Neural progenitor cell (in vitro differentiated cells): ENCODE data around the gene RPS6KB1. TPM values are rescaled to one million over a fixed set of nuclear protein-coding genes. Genes with fewer than 3 reads are reported as not detected.
A peak's percentile ranks its signal among the peaks of the same experiment; 100 is the strongest.
"Not testable (repeated sequence)": the region's sequence is repeated elsewhere in the genome, so short reads cannot be mapped to it uniquely, and the experiment has no call there.

Experiments
- DNase-seq: peaks from one replicate; pipeline ENCODE4 v3.0.0-alpha.2; 2016; ENCODE audit warnings: low spot score
- H2AFZ ChIP-seq: fragments of 200-600 bp; sonication (generic); replicated peaks from 2 replicates; pipeline ENCODE4 v1.6.1; 2016; ENCODE audit warnings: antibody characterized with exemption
- H3F3A ChIP-seq: fragments of 200-600 bp; sonication (generic); 2 replicates; pipeline ENCODE4 v1.6.1; 2016; ENCODE audit warnings: antibody characterized with exemption, low read depth
- H3K27ac ChIP-seq: fragments of 200-600 bp; sonication (generic); 2 replicates; pipeline ENCODE4 v1.5.1; 2016; ENCODE audit warnings: mild to moderate bottlenecking
- H3K27me3 ChIP-seq: fragments of 200-600 bp; sonication (generic); 2 replicates; pipeline ENCODE4 v1.6.1; 2016; ENCODE audit warnings: mild to moderate bottlenecking, moderate library complexity
- H3K36me3 ChIP-seq: fragments of 200-600 bp; sonication (generic); 2 replicates; pipeline ENCODE4 v1.5.1; 2016
- H3K4me1 ChIP-seq: fragments of 200-600 bp; sonication (generic); 2 replicates; pipeline ENCODE4 v1.6.1; 2016; ENCODE audit warnings: mixed run types
- H3K4me2 ChIP-seq: fragments of 200-600 bp; sonication (generic); 2 replicates; pipeline ENCODE4 v1.6.1; 2016
- H3K4me3 ChIP-seq: fragments of 200-600 bp; sonication (generic); 2 replicates; pipeline ENCODE4 v1.5.1; 2016
- H3K79me2 ChIP-seq: fragments of 200-600 bp; sonication (generic); 2 replicates; pipeline ENCODE4 v1.6.1; 2016; ENCODE audit warnings: low read depth
- H3K9ac ChIP-seq: fragments of 200-600 bp; sonication (generic); 2 replicates; pipeline ENCODE4 v1.6.1; 2016
- H3K9me3 ChIP-seq: fragments of 200-600 bp; sonication (generic); 2 replicates; pipeline ENCODE4 v1.5.1; 2016; ENCODE audit warnings: low read depth
- H4K20me1 ChIP-seq: fragments of 200-600 bp; sonication (generic); 2 replicates; pipeline ENCODE4 v1.6.1; 2016; ENCODE audit warnings: low read depth
- H3K27ac Mint-ChIP-seq: 3 replicates; pipeline ENCODE4 v1.8.0; 2021; ENCODE audit warnings: mixed read lengths
- H3K27me3 Mint-ChIP-seq: 2 replicates; pipeline ENCODE4 v1.8.0; 2022; ENCODE audit warnings: low read depth, mild to moderate bottlenecking, inconsistent platforms, moderate library complexity, mixed read lengths; ENCODE audit not compliant: insufficient read depth
- H3K36me3 Mint-ChIP-seq: 3 replicates; pipeline ENCODE4 v1.8.0; 2021; ENCODE audit warnings: mixed read lengths
- H3K4me1 Mint-ChIP-seq: 3 replicates; pipeline ENCODE4 v1.8.0; 2021; ENCODE audit warnings: mixed read lengths
- H3K4me3 Mint-ChIP-seq: 3 replicates; pipeline ENCODE4 v1.8.0; 2021; ENCODE audit warnings: mild to moderate bottlenecking, moderate library complexity, mixed read lengths
- H3K9me3 Mint-ChIP-seq: 3 replicates; pipeline ENCODE4 v1.8.0; 2020; ENCODE audit warnings: mixed read lengths
- EZH2 ChIP-seq: fragments of 200-600 bp; sonication (generic); IDR thresholded peaks from 2 replicates; pipeline ENCODE4 v1.6.1; 2017; ENCODE audit warnings: antibody characterized with exemption, mild to moderate bottlenecking, moderate library complexity
- EZH2phosphoT487 ChIP-seq: fragments of 200-600 bp; sonication (generic); IDR thresholded peaks from 2 replicates; pipeline ENCODE4 v1.6.1; 2017; ENCODE audit warnings: antibody characterized with exemption
- total RNA-seq: library from RNA; depleted of rRNA; stranded (reverse); fragments of >200 nt; gene quantifications from 2 replicates; pipeline ENCODE4 v1.2.3, GENCODE V29; 2015; ENCODE audit warnings: low replicate concordance
- TF ChIP-seq, protein P1 (sequence below): fragments of 200-600 bp; sonication (generic); IDR thresholded peaks from 2 replicates; pipeline ENCODE4 v1.5.1; 2017; ENCODE audit warnings: antibody characterized with exemption, mild to moderate bottlenecking

RPS6KB1 gene
- total RNA-seq, 1 donor from 2014 or later, result 18.7 TPM

DNA sequence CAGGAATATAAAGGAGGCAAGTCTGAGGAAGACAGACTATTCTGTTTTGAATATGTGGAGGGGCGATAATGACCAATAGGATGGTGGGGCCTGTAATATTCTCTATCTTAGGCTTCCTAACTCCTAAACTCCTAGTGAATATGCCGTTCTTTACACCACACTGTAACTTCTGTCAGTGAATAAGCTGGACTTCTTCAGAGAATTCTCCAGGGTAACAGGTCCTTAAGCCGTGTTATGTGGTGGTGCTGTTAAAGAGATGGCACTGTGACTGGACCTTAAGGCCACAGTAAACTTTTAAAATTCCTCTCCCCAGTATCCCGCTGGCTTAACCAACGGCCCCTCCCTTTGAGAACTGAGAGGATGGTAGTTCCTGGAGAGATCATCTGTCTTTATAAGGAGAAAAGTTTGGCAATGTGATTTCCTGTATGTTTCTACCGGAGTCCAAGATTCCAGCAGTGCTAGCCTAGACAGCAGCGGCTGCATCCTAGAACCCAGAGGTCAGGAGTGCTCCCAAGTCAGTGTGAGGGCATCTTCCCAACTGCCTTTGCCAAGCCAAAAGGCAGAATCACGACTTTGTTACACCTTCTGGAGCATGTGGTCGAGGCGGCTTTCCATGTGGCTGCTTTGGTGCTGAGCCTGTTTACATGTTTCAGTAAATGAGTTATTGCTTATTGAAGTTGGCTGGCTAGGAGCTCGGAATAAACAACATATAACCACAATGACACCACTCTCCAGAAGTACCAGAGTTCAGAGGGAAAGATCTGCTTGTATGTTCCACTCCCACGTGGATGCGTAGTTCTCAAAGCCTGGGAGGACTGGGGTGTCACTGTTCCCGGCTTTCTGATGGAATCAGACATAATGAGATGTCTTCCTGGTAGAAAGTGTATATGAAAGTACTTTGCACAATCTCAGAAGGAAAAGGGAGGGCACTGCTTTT is 41.2 kb upstream of the RPS6KB1 start:
- Histone ChIP-seq H3K27me3 (no peaks in the 10 kb centered on the region), H3K36me3 (no peaks in the 10 kb centered on the region), H3K4me2 (no peak overlapping the region), H3K9me3 (no peaks in the 10 kb centered on the region), H3K27ac (no peak overlapping the region), H4K20me1 (no peaks in the 10 kb centered on the region), H3K79me2 (no peaks in the 10 kb centered on the region), H3F3A (peaks cover 3% of the 10 kb centered on the region), H3K4me3 (no peak overlapping the region), H3K4me1 (no peaks in the 10 kb centered on the region), H2AFZ (no peak overlapping the region), H3K9ac (no peak overlapping the region)
- Mint-ChIP-seq H3K4me1 (peaks cover 9% of the 10 kb centered on the region), H3K4me3 (no peak overlapping the region), H3K36me3 (no peaks in the 10 kb centered on the region), H3K27me3 (peaks cover 2% of the 10 kb centered on the region), H3K27ac (peak overlapping the region; percentile 57), H3K9me3 (no peaks in the 10 kb centered on the region)
- no peak for DNase-seq
- TF ChIP-seq, protein P1, sequence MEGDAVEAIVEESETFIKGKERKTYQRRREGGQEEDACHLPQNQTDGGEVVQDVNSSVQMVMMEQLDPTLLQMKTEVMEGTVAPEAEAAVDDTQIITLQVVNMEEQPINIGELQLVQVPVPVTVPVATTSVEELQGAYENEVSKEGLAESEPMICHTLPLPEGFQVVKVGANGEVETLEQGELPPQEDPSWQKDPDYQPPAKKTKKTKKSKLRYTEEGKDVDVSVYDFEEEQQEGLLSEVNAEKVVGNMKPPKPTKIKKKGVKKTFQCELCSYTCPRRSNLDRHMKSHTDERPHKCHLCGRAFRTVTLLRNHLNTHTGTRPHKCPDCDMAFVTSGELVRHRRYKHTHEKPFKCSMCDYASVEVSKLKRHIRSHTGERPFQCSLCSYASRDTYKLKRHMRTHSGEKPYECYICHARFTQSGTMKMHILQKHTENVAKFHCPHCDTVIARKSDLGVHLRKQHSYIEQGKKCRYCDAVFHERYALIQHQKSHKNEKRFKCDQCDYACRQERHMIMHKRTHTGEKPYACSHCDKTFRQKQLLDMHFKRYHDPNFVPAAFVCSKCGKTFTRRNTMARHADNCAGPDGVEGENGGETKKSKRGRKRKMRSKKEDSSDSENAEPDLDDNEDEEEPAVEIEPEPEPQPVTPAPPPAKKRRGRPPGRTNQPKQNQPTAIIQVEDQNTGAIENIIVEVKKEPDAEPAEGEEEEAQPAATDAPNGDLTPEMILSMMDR, result no peak
- TF ChIP-seq EZH2phosphoT487 (no peak), EZH2 (no peak)

DNA sequence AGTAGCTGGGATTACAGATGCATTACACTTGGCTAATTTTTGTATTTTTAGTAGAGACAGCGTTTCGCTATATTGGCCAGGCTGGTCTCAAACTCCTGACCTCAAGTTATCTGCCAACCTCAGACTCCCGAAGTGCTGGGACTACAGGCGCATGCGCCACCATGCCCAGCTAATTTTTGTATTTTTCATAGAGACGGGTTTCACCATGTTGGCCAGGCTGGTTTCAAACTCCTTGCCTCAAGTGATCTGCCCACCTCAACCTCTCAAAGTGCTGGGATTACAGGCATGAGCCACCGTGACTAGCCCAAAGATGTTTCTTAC is 40.1 kb upstream of the RPS6KB1 start:
- H2AFZ ChIP-seq, result peak overlapping the region; percentile 48
- DNase-seq, H3K9me3 Mint-ChIP-seq, H3K9ac ChIP-seq, H3K27ac Mint-ChIP-seq, H3K4me3 ChIP-seq, H3K36me3 ChIP-seq, H3K4me3 Mint-ChIP-seq, H3K27me3 ChIP-seq, H3F3A ChIP-seq, H3K36me3 Mint-ChIP-seq, H3K27me3 Mint-ChIP-seq, H3K27ac ChIP-seq, H3K4me2 ChIP-seq, H3K4me1 Mint-ChIP-seq, H3K4me1 ChIP-seq, H4K20me1 ChIP-seq, H3K9me3 ChIP-seq, H3K79me2 ChIP-seq: not testable (repeated sequence)

DNA sequence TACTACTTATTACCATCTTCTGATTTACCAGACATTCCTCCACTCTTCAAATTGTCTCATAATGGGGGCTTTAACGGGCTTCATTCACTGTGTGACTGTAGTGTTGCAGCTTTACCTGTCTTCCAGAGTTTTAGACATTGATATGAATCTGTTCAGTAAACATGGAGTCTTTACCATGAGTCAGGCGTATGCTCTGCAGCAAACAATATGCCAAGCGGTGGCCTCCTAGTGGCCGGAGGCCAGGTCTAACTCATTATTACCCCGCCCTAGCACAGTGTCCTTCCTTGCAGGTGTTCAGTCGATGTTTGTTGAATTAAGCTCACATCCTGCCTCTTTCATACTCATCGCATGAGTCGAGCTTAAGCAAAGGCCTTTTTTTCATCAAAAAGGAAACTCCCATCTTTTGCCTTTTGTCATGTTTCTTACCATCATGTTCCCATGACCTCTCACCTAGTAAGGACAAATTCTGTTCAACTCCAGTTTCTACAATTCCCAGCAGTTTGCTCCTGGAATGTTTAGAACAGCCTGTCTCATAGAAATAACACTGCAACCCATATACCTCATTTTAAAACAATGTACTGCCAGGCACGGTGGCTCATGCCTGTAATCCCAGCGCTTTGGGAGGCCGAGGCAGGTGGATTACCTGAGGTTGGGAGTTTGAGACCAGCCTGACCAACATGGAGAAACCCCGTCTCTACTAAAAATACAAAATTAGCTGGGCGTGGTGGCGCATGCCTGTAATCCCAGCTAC is 39.6 kb upstream of the RPS6KB1 start:
- no peaks in the 10 kb centered on the region for H3K27me3 ChIP-seq
- TF ChIP-seq, protein P1, result peak; percentile 39
- TF ChIP-seq EZH2phosphoT487, result no peak
- no peak overlapping the region for H3K27ac Mint-ChIP-seq
- H3K9me3 Mint-ChIP-seq, result no peaks in the 10 kb centered on the region
- no peaks in the 10 kb centered on the region for H3F3A ChIP-seq
- no peak overlapping the region for H3K4me2 ChIP-seq
- no peaks in the 10 kb centered on the region for H4K20me1 ChIP-seq
- H3K79me2 ChIP-seq, result no peaks in the 10 kb centered on the region
- no peaks in the 10 kb centered on the region for H3K4me1 ChIP-seq
- no peak overlapping the region for H3K9ac ChIP-seq
- peaks cover 2% of the 10 kb centered on the region for H3K27me3 Mint-ChIP-seq
- DNase-seq, result peak; percentile 16
- H3K4me1 Mint-ChIP-seq, result peaks cover 9% of the 10 kb centered on the region
- no peaks in the 10 kb centered on the region for H3K36me3 ChIP-seq
- no peak overlapping the region for H3K4me3 Mint-ChIP-seq
- no peaks in the 10 kb centered on the region for H3K9me3 ChIP-seq
- H3K27ac ChIP-seq, result no peak overlapping the region
- H2AFZ ChIP-seq, result peak overlapping the region; percentile 48
- H3K36me3 Mint-ChIP-seq, result no peaks in the 10 kb centered on the region
- no peak overlapping the region for H3K4me3 ChIP-seq

DNA sequence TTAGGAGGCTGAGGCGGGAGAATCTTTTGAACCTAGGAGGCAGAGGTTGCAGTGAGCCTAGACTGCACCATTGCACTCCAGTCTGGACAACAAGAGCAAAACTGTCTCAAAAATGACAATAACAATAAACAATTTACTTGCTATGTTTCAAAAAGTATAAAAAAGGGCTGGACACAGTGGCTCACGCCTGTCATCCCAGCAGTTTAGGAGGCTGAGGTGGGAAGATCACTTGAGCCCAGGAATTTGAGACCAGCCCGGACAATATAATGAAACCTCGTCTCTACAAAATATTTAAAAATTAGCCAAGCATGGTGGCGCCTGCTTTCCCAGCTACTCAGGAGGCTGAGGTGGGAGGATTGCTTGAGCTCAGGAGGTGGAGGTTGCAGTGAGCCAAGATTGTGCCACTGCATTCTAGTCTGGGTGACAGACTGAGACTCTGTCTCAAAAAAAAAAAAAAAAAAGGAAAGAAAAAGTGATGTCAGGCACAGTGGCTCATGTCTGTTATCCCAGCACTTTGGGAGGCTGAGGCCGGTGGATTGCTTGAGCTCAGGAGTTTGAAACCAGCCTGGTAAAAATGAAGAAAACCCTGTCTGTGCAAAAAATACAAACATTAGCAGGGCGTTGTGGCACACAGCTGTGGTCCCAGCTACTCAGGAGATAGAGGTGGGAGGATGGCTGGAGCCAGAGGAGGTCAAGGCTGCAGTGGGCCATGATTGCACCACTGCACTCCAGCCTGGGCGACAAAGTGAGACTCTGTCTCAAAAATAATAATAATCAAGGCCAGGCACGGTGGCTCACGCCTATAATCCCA is 38.8 kb upstream of the RPS6KB1 start:
- not testable (repeated sequence) for H3F3A ChIP-seq, DNase-seq, H2AFZ ChIP-seq, H3K4me1 ChIP-seq, H3K4me3 ChIP-seq, H3K27me3 ChIP-seq, H3K9ac ChIP-seq, H3K9me3 Mint-ChIP-seq, H3K9me3 ChIP-seq, H3K36me3 Mint-ChIP-seq, H3K4me2 ChIP-seq, H3K27ac Mint-ChIP-seq, H3K4me3 Mint-ChIP-seq, H3K4me1 Mint-ChIP-seq, H3K27me3 Mint-ChIP-seq, H3K79me2 ChIP-seq, H3K27ac ChIP-seq, H4K20me1 ChIP-seq, H3K36me3 ChIP-seq
